GM21737 (cell line): ENCODE measurements around the gene CRB3.

Experiments used
- ATAC-seq: cut with Tn5 transposase; IDR thresholded peaks from one replicate; pipeline ENCODE4 v1.9.1; 2021; ENCODE audit warnings: mild to moderate bottlenecking, moderate library complexity; ENCODE audit not compliant: unreplicated experiment

The CRB3 gene

DNA sequence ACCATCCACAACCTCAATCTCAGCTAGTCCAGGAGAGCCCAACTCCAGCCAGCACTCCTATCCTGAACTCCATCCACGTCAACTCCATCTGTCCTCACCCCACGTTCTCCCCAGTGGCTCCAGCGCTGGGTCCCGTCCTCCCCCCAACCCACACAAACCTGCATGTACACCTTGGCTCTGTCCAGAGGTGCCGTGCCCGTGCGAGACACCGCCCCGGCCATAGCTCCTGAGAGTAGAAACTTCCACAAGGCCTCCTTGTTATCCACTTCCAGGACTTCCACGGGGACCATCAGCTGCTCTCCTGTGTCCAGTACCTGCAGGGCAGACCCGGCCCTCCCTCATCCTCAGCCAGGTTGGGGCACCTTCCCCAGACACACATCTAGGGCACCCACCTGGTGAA is 32.2 kb upstream of the CRB3 start:
- no peak for ATAC-seq

DNA sequence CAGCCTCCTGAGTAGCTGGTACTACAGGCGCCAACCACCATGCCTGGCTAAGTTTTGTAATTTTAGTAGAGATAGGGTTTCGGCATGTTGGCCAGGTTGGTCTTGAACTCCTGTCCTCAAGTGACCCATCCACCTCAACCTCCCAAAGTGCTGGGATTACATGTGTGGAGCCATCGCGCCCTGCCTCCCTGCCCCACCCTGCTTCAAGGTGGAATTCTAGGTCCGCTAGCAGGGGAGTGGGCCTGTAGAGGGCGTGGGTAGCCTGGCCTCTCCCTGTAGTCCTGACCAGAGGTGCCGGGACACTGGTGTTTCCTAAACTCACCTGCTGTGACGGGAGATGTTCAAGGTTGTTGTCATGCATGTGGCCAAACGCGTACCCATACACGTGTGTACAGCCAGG is 30.9 kb upstream of the CRB3 start:
- ATAC-seq = no peak

DNA sequence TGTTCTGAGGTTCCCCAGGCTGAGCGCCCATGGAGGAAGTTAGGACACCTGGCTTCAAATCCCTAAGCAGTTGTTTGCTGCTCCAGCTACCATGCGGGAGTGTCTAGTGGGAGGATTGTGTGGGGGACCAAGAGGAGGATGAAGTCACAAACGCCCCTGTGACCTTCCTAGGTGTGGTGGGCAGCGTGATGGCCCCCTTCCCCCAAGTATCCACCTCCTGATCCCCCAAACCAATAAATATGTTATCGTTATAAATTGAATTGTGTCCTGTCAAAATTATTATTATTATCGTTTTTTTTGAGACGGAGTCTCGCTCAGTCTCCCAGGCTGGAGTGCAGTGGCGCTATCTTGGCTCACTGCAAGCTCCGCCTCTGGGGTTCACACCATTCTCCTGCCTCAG is 30.4 kb upstream of the CRB3 start, which contains the start of gene SLC25A41:
Gene SLC25A41, minus strand, starts transcription at position 101 of the 400 bp plus-strand sequence. Its CDS starts 70 bp downstream, at position 31.
- ATAC-seq = no peak

DNA sequence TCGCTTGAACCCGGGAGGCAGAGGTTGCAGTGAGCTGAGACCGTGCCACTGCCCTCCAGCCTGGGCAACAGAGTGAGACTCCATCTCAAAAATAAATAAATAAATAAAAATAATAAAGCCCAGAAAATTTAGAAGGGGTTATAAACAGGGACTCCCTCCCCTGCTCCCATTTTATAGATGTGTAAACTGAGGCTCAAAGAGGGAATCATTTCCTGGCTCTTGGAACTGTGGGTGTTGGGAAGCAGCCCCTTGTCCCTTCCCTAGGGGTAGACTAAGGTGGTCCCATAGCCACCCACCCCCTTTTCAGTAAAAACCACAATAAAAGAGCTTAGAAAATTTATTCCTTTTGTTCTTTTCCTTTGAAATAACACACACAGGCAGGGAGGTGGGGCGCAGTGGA is 24.3 kb upstream of the CRB3 start:
- no peak for ATAC-seq

DNA sequence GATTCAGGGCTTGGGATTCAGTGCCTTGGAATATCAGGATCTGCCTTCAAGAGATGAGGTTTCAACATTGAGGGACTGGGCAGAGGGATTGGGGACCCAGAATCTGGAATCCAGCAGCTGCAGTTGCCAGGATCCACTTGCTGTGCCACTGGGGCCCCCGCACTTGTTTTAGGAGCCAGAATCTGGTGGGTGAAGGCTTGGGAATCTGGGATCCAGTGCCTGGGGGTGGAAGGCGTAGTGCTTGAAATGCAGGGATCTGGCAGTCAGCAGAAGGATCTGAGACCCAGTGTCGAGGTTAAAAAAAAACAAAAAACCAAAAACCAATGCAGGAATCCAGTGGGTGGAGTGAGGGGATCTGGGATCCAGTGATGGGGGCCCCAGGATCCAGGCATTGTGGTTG is 23.2 kb upstream of the CRB3 start:
- ATAC-seq = no peak

DNA sequence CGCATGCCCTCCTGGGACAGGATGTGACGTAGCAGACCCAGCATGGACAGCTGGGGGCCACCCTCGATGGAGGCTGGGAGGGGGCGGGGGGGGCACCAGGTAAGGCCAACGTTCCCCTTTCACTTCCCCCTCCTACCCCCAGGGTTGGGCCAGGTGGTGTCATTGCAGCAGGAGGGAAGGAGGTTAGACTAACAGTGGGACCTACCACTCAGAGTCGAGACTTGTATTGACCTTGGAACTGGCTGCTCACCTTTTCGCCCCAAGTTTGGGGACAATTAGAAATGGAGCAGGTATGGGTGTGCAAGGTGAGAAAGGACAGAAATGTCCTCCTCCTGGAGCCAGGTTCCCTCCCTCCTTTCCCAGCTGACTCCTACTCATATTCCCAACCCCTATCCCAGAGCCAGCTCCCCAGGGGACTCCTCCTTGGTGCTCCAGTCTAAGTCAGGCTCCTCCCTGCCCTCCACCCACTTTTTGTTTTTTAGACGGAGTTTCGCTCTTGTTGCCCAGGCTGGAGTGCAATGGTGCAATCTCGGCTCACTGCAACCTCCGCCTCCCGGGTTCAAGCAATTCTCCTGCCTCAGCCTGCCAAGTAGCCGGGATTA is 21.9 kb upstream of the CRB3 start:
- no peak for ATAC-seq

DNA sequence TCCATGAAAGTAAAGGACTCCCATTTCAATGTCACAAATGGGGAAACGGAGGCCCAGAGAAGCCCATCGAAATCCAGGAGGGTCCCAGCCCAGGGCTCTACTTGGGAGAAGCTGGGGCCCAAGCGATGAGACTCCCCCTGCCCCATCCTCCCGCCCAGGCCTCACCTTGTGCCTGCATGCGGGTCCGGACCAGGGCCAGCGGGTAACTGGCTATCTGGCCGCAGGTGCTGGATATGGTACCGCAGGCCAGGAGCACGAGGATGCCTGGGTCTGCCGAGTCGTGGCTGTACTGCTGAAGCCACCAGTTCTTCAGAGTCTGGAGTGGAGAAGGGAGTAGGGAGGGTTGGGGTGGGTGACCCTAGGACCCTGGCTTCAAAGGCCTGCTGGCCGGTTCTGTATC is 20.1 kb upstream of the CRB3 start:
- ATAC-seq = no peak

DNA sequence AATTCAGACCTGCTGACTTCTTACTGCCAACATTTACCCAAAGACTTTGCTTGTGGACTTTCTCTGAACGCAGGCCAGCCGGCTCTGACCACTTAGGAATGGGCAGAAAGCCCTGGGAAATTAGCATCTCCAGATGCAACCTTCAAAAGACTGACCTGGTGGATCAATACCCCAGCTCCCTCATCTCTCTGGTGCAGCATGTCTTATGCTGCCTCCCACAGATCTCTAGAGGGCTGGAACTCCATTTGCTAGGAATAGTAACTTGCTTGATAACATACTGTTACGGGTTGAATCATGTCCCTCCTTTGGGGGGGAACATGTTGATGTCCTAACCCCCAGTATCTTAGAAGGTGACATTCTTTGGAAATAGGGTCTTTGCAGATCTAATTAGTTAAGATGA is 17.6 kb upstream of the CRB3 start:
- ATAC-seq = no peak

DNA sequence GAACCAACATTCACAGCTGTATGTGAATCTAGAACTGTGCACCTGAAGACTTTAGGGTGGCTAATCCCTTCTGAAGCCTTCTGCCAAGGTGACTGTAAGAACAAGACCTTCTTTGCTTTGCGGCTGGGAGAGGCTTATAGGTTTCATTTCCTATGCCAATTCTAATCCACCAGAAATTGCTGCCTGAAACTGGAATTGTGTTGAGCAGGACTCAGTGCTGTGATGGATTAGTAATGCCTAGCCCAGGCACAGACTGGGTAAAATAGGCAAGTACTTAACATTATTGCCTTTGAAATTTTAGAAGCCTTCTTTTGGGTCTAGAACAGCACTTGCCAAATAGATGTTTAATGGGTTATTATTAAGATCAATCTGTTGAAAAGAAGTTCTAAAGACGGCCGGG is 16.0 kb upstream of the CRB3 start:
- ATAC-seq = no peak

DNA sequence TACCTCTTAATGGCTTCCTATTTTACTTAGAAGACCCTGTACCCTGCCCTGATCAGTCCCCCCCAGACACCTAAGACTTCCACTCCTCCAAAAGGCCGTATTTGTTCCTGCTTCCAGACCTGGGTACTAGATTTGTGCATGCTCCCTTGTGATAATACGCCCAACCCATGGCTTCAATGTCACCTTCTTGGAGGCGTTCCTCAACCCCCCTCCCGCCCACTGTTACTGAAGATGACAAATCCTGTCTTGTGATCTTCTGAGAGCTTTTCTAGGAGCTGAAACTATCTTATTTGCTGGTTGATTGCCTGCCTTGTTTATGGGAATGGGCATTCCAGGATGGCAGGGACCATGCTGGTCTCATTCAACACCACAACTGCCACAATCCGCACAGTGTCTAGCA is 13.9 kb upstream of the CRB3 start:
- no peak for ATAC-seq

DNA sequence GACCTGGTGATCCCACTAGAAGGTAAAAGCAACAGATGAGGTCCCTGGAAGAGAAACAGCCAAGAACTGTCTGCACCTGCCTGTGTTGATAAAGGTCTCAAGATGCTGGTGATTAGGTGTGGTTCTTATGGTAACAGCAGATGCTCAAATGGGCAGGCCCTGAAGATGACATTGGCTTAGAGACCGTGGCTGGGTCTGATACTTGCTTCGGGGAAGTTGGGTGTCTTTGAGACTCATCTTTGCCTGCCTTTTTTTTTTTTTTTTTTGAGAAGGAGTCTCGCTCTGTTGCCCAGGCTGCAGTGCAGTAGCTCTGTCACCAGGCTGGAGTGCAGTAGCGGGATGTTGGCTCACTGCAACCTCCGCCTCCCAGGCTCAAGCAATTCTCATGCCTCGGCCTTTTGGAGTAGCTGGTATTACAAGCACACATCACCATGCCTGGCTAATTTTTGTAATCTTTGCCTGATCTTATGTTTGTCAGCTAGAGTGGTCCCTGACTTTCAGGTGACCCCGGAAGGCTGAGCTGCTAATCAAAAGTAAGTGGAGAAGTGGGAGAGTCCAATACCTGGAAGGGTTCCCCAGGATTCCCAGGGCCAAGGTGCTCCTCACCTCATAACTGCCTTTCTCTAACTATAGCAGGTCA is 12.4 kb upstream of the CRB3 start:
- ATAC-seq = no peak

DNA sequence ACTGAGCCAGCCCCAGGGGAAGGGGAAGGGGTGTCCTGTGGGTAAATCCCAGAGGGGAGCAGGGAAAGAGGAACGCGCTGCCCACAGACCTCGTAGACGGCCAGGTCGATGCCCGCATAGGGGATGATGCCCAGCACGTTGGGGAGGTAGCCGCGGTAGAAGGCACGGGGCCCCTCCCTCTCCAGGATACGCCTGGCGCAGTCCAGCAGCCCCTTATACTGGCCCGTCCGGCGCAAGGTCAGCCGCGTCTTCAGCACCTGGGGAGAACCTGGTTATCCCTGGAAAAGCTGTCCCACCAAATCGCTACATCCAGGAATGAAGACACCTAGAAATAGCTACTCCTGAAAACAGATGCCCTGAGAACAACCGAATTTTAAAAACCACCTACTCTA is 11.9 kb upstream of the CRB3 start:
- ATAC-seq = no peak

DNA sequence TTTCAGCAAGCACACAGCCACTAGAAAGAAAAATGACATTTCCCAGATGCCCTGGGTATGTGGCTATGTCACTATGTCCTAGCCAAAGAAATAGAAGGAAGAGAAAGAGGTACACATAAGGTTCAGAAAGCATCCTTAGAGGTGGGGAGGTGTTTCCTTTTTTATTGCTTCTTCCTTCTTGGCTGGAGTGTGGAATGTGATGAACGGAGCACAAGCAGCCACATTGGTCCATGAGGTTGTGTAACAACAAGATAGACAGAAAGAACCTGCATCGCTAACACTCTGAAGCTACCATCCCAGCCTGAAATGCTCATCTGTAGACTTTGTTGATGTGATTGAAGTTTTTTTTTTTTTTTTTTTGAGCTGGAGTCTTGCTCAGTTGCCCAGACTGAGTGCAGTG is 11.2 kb upstream of the CRB3 start:
- no peak for ATAC-seq

DNA sequence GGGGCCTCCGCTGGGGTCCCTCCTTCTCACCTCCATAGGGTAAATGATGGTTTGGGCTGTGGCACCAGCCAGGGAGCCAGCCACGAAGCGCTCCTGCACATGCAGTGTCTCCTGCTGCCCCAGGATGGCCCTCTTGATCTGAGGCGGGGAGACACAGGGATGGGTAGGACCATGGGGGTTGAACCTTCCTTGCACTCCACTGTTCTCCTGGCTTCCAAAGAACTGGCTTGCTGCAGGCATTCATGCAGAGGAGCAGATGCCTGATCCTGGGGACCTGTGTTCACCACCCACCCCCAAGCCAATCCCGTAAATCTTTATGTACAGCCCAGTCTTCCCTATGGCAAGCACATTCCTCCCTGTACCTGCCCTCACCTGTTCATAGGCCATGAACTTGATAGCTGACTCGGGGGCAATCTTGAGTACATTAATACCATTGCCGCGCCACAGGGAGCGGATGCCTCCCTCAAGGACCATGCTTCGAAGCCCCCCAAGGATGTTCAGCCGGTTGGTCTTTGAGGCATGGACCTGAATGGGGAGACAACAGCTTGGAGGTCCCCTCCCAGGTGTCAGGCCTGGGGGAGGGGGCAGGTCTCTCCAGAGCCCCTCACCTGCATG is 10.0 kb upstream of the CRB3 start:
- ATAC-seq = no peak

DNA sequence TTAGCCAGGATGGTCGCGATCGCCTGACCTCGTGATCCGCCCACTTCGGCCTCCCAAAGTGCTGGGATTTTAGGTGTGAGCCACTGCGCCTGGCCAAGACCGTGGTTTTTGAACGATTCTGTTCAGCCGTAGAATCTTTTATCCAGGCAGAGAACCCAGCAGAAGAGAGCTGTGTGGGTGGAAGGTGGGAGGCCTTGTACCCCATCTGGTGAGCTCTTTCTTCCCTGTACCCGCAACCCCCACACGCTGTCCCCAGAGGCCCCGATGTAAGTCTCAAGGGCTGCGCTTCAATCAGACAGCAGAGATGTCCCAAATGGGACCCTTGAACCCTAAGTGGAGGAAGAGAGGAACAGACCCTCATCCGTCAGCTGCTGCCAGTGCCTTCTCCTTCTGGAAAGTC is 8.1 kb upstream of the CRB3 start:
- ATAC-seq = no peak

DNA sequence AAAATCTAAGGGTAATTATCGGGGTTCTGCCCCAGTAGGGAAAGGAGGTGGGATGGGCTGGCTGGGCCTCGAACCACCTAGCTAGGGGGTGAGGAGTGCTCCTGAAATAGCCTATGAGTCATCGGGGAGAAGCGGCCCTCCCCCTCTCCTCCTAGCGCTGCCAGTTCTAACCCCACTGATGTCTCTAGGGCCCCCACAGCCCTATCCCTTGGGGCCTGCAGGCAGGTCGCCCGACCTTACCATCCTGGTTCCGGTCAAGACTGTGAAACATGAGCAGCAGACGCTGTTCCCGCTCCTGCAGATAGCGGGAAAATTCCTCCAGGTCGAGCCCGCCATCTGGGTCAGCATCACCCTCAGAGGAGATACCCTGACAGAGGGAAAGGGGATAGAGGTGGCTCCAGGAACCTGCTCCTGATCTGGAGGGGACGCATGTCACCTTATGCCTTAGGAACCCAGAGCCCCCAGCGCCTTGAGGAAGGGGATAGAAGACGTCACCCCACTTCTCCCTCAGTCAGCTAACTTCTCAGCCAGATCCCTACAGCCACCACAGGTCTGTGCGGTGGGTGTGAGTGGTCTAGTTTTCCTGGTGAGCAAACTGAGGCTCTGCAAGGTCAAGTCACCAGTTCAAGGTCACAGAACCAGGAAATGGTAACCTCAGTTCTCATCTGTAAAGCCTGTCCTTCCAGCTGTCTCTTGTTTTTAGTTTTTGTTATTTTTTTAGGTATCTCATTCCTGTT is 5.9 kb upstream of the CRB3 start:
- ATAC-seq = no peak

DNA sequence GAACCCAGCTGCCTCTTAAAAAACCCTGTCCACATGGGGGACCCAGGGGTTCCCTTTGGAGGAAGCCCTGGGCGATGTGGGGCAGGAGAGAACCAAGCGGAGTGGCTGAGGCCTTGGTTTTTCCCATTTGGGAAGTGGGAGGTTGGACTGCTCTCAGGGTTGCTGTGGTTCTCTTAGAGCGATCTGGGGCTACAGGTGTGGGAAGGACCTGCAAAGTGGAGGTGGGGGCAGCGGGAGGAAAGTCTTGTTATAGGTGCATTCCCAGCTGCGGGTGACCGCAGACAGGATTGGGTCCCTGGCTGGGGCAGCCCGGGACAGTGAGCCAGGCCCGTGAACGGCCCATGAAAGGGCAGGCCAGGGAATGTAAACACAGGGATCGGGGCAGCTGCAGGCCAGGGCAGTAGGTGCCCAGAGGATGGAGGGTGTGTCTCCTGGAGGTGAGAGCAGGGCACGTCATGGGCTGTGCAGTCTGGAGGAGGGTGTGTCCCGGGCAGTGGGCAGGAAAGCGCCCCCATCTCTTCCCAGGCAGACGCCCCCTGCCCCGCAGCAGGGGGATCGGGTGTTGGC is 5.3 kb upstream of the CRB3 start:
- ATAC-seq = no peak

DNA sequence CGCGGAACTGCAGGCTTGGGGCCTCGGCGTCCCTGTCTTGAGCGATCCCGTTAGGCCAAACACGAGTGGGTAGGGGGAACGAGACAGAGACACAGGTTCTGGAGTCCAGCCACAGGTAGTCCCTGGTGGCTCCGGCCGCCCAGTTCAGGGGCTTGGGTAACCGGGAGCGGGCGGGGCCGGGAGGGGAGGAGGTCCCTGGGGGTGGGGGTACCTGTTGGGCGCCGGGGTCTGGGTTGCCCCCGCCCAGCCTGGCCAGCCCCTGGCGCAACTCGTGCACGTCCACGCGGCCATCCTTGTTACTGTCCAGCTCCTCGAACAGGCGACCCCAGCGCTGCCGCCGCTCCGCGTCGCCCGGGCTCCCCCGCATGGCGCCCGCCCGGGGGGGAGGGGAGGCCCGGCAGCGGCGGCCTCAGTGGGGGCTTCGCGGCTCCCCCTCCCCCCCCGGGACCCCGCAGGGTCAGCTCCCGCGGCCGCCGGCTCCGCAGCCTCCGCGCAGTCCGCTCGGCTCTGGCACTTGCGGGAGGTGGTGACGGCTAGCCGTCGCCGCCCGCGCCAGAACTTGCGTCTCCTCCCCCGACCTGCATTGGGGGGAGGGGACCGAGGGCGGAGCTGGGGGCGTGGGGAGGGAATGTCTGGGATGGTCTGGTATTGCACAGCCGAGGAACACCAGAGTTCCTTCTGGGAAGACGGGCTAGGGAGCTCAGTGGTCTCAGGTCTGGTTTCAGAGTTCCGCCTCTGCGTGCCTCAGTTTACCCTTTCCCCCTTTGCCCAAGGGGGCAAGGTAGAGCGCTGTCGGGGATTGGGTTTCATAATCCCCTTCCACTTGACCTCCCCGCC is 4.6 kb upstream of the CRB3 start, which contains the start of gene SLC25A23:
Gene SLC25A23, minus strand, starts transcription at position 531 of the 837 bp plus-strand sequence. Its CDS starts 164 bp downstream, at position 367.
- ATAC-seq = peak; percentile 27

DNA sequence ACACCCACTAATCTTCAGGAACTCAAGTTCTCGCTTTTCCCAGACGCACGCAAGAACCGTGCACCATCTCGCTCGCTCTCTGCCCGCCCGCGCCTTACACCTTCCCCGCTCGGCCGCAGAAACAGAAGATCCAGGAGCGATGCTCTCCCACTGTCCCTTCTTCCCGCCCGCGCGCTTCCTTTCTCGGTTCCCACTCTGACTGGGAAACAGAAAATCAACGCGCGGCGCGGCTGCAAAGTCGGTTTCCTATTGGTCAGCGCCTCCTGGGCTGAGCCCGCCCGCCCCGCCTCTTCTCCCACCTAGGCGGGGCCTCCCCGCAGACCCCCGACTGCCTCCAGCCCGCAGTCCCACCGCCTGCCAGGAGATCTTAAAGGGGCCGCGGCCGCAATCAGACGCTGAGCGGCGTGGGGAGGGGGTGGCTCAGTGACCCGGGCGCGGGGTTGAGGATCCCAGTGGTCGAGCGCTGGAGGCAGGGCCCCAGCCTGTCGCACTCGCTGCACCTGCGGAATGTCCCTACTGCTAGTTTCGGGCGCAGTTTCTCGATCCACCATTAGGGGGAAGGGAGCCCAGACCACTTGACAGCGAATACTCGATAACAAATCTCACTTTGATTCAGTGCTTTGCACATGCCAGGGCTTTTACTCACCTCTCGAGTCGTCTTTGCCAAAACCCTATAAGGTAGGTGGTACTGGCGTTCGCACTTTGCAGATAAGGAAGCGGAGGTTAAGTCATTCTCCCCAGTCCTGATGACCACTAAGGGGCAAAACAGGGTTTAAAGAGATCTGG is 3.8 kb upstream of the CRB3 start:
- ATAC-seq = peak; percentile 68

DNA sequence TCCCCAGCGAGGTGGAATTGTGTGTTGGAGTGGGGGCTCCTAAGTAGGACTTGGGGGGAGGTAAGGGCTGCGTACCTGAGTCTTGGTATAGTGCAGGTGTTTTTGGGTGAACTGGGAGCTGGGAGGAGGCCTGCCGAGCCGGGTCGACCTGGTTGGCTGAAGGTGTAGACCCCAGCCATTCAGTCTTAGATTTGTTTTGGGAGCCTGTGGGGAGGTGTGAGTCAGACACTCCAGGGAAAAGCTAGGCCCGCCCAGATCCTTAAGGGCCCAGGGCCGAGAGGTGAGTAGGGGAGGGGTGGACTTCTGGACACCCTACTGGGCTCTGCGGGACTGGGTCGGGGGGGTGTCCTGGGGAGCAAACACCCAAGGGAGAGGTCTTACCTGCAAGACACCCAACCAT is 935 bp downstream of the CRB3 start:
- no peak for ATAC-seq
